ENCODE data around the gene POMGNT1. TPM values are rescaled to one million over a fixed set of nuclear protein-coding genes. Genes with fewer than 3 reads are reported as not detected.

POMGNT1 gene
- total RNA-seq, 1 experiment from 2014 or later = 85.4 TPM

- Mint-ChIP-seq H3K4me1 (ENCODE audit: insufficient read depth, unreplicated experiment) (peaks cover 17% of the 10 kb centered on the region), H3K27me3 (ENCODE audit: insufficient read depth, unreplicated experiment) (no peaks in the 10 kb centered on the region), H3K9me3 (ENCODE audit: unreplicated experiment) (no peaks in the 10 kb centered on the region), H3K27ac (ENCODE audit: low read depth, unreplicated experiment) (peak overlapping the region; percentile 64), H3K4me3 (ENCODE audit: unreplicated experiment) (no peak overlapping the region), H3K36me3 (ENCODE audit: insufficient read depth, unreplicated experiment) (no peaks in the 10 kb centered on the region)
- CTCF ChIA-PET = interaction anchor here (0.6 to 1.9 kb wide), 7 partner anchors 37 to 135 kb away, joined by 3 to 7 read pairs (median 4); no protein-coding TSS in a partner anchor
- intact Hi-C loops (cut with micrococcal nuclease) = loop anchor here (10.0 kb wide), 1 partner anchor 287 kb away; no protein-coding TSS in a partner anchor
- peak; percentile 16 for DNase-seq (ENCODE audit: unreplicated experiment)
- no TSS peak for BruUV-seq (replicated peaks)
- TF ChIP-seq, protein P1, sequence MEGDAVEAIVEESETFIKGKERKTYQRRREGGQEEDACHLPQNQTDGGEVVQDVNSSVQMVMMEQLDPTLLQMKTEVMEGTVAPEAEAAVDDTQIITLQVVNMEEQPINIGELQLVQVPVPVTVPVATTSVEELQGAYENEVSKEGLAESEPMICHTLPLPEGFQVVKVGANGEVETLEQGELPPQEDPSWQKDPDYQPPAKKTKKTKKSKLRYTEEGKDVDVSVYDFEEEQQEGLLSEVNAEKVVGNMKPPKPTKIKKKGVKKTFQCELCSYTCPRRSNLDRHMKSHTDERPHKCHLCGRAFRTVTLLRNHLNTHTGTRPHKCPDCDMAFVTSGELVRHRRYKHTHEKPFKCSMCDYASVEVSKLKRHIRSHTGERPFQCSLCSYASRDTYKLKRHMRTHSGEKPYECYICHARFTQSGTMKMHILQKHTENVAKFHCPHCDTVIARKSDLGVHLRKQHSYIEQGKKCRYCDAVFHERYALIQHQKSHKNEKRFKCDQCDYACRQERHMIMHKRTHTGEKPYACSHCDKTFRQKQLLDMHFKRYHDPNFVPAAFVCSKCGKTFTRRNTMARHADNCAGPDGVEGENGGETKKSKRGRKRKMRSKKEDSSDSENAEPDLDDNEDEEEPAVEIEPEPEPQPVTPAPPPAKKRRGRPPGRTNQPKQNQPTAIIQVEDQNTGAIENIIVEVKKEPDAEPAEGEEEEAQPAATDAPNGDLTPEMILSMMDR (IDR thresholded peaks at IDR 0.05; ENCODE audit: unreplicated experiment) = no peak
- POLR2A ChIA-PET = interaction anchor here (0.8 to 1.3 kb wide), 3 partner anchors 16 to 40 kb away, joined by 3 to 5 read pairs (median 3); no protein-coding TSS in a partner anchor
These were observed 26.4 kb downstream of the POMGNT1 start for GRCh38 chr1:46171871-46172270.

DNA sequence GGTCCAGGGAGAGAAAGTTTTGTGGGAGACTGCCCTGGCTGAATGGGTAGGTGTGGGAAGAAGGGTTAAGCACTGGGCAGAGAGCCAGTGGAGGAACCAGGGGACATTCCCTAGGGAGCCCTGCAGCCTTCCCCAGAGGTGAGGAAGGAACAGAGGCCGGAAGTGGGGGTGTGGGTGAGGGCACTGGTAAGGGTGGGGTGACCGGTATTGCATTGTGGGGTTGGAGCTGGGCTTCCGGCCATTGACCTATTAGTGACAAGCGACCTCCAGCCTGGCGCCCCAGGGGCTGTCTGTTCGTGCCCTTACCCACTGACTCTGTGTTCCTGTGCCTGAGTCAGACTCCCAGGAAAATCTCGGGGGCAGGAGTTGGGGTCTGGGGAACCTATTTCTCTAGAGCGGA is 26.9 kb downstream of the POMGNT1 start:
- intact Hi-C loops (cut with micrococcal nuclease) = loop anchor here (10.0 kb wide), 1 partner anchor 287 kb away; no protein-coding TSS in a partner anchor
- CTCF ChIA-PET = interaction anchor here (0.8 to 1.7 kb wide), 6 partner anchors 8 to 135 kb away, joined by 3 to 5 read pairs (median 4); no protein-coding TSS in a partner anchor

DNA sequence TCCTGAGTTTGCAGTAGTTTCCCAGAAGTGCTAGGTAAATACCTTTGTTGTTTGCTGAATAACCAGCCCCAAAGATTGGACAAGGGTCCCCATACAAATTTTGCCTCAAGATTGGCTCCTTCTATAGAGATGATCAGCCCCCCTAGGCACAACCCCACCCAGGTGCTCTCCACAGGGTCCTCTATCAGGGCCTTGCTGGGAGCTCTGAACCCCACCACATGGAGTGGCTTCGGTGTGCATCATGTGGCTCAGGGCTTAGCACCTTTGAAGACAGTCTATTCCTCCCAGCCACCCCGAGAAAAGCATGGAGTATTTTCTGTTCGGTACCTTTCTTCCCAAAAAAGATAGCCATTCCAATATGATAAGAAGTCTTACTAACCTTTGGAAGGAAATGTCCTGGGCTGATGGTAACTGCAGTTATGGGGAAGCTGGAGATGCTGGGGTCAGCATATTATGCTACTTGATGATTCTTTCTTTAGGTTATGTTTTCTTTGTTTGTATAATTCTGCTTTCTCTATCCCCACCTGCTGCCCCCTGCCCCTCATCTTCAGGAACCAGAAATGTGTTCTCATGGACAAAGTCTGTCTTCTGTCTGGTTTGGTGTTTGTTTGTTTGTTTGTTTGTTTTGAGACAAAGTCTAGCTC is 28.3 kb downstream of the POMGNT1 start:
- TF ChIP-seq, protein P1 (IDR thresholded peaks at IDR 0.05; ENCODE audit: unreplicated experiment) = no peak
- Mint-ChIP-seq H3K27me3 (ENCODE audit: insufficient read depth, unreplicated experiment) (no peaks in the 10 kb centered on the region), H3K9me3 (ENCODE audit: unreplicated experiment) (no peaks in the 10 kb centered on the region), H3K4me3 (ENCODE audit: unreplicated experiment) (no peak overlapping the region), H3K36me3 (ENCODE audit: insufficient read depth, unreplicated experiment) (no peaks in the 10 kb centered on the region), H3K4me1 (ENCODE audit: insufficient read depth, unreplicated experiment) (peaks cover 17% of the 10 kb centered on the region), H3K27ac (ENCODE audit: low read depth, unreplicated experiment) (no peak overlapping the region)
- ChIA-PET POLR2A (interaction anchor here (0.7 kb wide), 1 partner anchor 19 kb away, joined by 4 read pairs; no protein-coding TSS in a partner anchor), CTCF (interaction anchor here (0.6 to 1.4 kb wide), 5 partner anchors 9 to 134 kb away, joined by 3 to 5 read pairs (median 4); no protein-coding TSS in a partner anchor)
- intact Hi-C loops (cut with micrococcal nuclease) = loop anchor here (10.0 kb wide), 1 partner anchor 285 kb away; no protein-coding TSS in a partner anchor
- no peak for DNase-seq (ENCODE audit: unreplicated experiment)
- BruUV-seq (replicated peaks) = no TSS peak

More for the DNA sequence above, 26.9 kb downstream of the POMGNT1 start:
- no peak overlapping the region for H3K27ac Mint-ChIP-seq (ENCODE audit: low read depth, unreplicated experiment)
- no peak overlapping the region for H3K4me3 Mint-ChIP-seq (ENCODE audit: unreplicated experiment)
- peaks cover 17% of the 10 kb centered on the region for H3K4me1 Mint-ChIP-seq (ENCODE audit: insufficient read depth, unreplicated experiment)
- DNase-seq (ENCODE audit: unreplicated experiment) = peak; percentile 81
- POLR2A ChIA-PET = interaction anchor here (1.3 kb wide), 1 partner anchor 28 kb away, joined by 5 read pairs; no protein-coding TSS in a partner anchor
- no peaks in the 10 kb centered on the region for H3K27me3 Mint-ChIP-seq (ENCODE audit: insufficient read depth, unreplicated experiment)
- BruUV-seq (replicated peaks) = no TSS peak
- H3K9me3 Mint-ChIP-seq (ENCODE audit: unreplicated experiment) = no peaks in the 10 kb centered on the region
- H3K36me3 Mint-ChIP-seq (ENCODE audit: insufficient read depth, unreplicated experiment) = no peaks in the 10 kb centered on the region
- TF ChIP-seq, protein P1 (IDR thresholded peaks at IDR 0.05; ENCODE audit: unreplicated experiment) = no peak

- H3K27me3 Mint-ChIP-seq (ENCODE audit: insufficient read depth, unreplicated experiment) = no peaks in the 10 kb centered on the region
- CTCF ChIA-PET = interaction anchor here (0.6 to 1.5 kb wide), 8 partner anchors 11 to 658 kb away, joined by 3 to 5 read pairs (median 4); no protein-coding TSS in a partner anchor
- BruUV-seq (replicated peaks) = no TSS peak
- intact Hi-C loops (cut with micrococcal nuclease) = no loop called here
- TF ChIP-seq, protein P1 (IDR thresholded peaks at IDR 0.05; ENCODE audit: unreplicated experiment) = no peak
- peaks cover 17% of the 10 kb centered on the region for H3K4me1 Mint-ChIP-seq (ENCODE audit: insufficient read depth, unreplicated experiment)
- H3K4me3 Mint-ChIP-seq (ENCODE audit: unreplicated experiment) = no peak overlapping the region
- no peak for DNase-seq (ENCODE audit: unreplicated experiment)
- H3K9me3 Mint-ChIP-seq (ENCODE audit: unreplicated experiment) = no peaks in the 10 kb centered on the region
- no peak overlapping the region for H3K27ac Mint-ChIP-seq (ENCODE audit: low read depth, unreplicated experiment)
- H3K36me3 Mint-ChIP-seq (ENCODE audit: insufficient read depth, unreplicated experiment) = no peaks in the 10 kb centered on the region
- POLR2A ChIA-PET = interaction anchor here (0.6 to 1.2 kb wide), 3 partner anchors 36 to 76 kb away, joined by 3 to 10 read pairs (median 3); partner anchors contain the start of gene PIK3R3
These were observed 29.8 kb downstream of the POMGNT1 start for GRCh38 chr1:46168477-46168876.
